BE2C (cell line): ENCODE data around the gene TUBB.
A peak's percentile ranks its signal among the peaks of the same experiment; 100 is the strongest.

Experiments
- DNase-seq: peaks from one replicate; pipeline ENCODE4 v3.0.0-alpha.2; 2020
- H3K27me3 ChIP-seq: fragments of 250-450 bp; sonication (Bioruptor Pico); 2 replicates; pipeline ENCODE4 v1.5.1; 2020; ENCODE audit warnings: mild to moderate bottlenecking
- H3K36me3 ChIP-seq: fragments of 250-450 bp; sonication (Bioruptor Pico); 2 replicates; pipeline ENCODE4 v1.5.1; 2020; ENCODE audit warnings: mild to moderate bottlenecking
- H3K4me1 ChIP-seq: fragments of 250-450 bp; sonication (Bioruptor Pico); 2 replicates; pipeline ENCODE4 v1.5.1; 2020
- H3K4me3 ChIP-seq: 2 replicates; pipeline ENCODE4 v1.5.1; 2011; ENCODE audit warnings: low read depth, low read length
- H3K9me3 ChIP-seq: fragments of 250-450 bp; sonication (Bioruptor Pico); 2 replicates; pipeline ENCODE4 v1.5.1; 2020
- TF ChIP-seq, protein P1 (sequence below): IDR thresholded peaks from 2 replicates; pipeline ENCODE4 v1.5.1; 2012; ENCODE audit warnings: mild to moderate bottlenecking, low read depth, low read length

The TUBB gene

DNA sequence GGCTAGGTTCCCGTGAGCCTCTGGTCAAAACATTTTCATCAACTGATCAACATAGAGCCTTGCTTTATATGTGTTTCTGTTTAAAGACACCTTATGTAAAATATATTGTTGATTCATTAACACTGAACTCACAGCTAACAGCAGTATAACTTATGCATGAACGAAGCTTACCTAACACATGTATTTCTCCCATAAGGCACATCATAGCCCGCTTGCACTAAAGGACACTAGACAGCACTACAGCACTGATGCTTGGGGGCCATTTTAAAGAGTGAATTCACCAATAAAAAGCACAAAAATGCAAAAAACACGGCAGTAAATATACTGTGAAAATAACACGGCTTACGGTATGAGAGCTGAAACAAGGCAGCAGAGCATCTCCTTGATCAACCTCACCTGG lies 18.4 kb downstream of the TUBB start:
- H3K27me3 ChIP-seq: no peaks in the 10 kb centered on the region
- no peak for DNase-seq
- no peak overlapping the region for H3K4me3 ChIP-seq
- TF ChIP-seq, protein P1, sequence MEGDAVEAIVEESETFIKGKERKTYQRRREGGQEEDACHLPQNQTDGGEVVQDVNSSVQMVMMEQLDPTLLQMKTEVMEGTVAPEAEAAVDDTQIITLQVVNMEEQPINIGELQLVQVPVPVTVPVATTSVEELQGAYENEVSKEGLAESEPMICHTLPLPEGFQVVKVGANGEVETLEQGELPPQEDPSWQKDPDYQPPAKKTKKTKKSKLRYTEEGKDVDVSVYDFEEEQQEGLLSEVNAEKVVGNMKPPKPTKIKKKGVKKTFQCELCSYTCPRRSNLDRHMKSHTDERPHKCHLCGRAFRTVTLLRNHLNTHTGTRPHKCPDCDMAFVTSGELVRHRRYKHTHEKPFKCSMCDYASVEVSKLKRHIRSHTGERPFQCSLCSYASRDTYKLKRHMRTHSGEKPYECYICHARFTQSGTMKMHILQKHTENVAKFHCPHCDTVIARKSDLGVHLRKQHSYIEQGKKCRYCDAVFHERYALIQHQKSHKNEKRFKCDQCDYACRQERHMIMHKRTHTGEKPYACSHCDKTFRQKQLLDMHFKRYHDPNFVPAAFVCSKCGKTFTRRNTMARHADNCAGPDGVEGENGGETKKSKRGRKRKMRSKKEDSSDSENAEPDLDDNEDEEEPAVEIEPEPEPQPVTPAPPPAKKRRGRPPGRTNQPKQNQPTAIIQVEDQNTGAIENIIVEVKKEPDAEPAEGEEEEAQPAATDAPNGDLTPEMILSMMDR: no peak
- H3K9me3 ChIP-seq: no peaks in the 10 kb centered on the region
- peaks cover 5% of the 10 kb centered on the region; the same call in 1 of the 2 replicates for H3K4me1 ChIP-seq
- peaks cover 47% of the 10 kb centered on the region for H3K36me3 ChIP-seq

DNA sequence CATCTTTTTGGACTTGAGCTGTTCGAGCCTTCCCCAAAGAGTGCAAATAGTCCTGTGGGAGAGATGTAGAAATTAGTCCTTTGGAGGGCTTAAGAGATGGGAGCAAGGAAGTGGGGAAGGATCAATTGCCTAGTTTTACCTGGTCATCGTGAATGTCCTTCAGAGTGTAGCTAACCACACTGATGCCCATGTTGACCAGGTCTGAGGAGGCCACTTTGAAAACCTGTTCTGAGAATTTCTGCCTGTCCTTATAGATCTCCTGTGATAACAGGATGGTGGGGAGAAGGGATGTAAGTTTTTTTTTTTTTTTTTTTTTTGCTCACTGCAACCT lies 20.4 kb downstream of the TUBB start:
- no peak overlapping the region for H3K4me3 ChIP-seq
- peaks cover 5% of the 10 kb centered on the region; the same call in 1 of the 2 replicates for H3K4me1 ChIP-seq
- no peaks in the 10 kb centered on the region for H3K9me3 ChIP-seq
- no peak for DNase-seq
- TF ChIP-seq, protein P1: no peak
- peaks cover 40% of the 10 kb centered on the region for H3K36me3 ChIP-seq
- no peaks in the 10 kb centered on the region for H3K27me3 ChIP-seq

DNA sequence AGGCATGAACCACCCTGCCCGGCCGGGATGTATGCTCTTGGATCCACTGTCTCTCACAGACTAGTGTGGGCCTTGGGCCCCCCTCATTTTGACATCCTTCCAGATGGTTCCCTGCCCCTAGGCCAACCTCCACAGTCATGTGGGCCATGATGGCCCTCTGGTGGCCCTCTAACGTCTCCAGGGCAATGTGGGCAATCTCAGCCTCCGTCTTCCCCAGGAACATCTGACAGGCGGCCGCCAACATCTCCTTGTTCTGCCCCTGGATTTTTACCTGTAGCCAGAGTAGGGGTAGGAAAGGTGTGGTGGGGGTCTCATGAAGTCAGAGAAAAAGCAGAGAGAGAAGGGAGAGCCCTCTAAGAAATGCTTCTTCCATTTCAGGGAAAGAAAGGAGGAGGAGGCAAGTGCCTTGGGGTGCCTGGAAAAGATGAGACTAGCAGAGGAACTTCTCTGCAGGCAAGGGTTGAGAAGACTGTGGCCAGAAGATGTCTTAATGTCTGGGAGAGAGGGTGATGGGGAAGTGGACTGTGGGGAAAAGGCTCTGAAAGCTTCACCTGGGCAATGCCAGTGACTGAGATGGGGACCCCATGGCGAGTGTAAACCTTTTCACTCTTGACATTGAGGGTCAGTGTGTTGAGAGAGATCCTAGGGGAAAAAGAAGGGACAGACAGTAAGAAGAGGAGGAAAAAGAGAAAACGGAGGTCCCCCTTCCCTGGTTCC lies 21.1 kb downstream of the TUBB start:
- Histone ChIP-seq H3K4me1 (peaks cover 5% of the 10 kb centered on the region; the same call in 1 of the 2 replicates), H3K27me3 (no peaks in the 10 kb centered on the region), H3K4me3 (peak overlapping the region; percentile 93), H3K36me3 (peaks cover 38% of the 10 kb centered on the region), H3K9me3 (no peaks in the 10 kb centered on the region)
- no peak for DNase-seq
- TF ChIP-seq, protein P1: no peak

DNA sequence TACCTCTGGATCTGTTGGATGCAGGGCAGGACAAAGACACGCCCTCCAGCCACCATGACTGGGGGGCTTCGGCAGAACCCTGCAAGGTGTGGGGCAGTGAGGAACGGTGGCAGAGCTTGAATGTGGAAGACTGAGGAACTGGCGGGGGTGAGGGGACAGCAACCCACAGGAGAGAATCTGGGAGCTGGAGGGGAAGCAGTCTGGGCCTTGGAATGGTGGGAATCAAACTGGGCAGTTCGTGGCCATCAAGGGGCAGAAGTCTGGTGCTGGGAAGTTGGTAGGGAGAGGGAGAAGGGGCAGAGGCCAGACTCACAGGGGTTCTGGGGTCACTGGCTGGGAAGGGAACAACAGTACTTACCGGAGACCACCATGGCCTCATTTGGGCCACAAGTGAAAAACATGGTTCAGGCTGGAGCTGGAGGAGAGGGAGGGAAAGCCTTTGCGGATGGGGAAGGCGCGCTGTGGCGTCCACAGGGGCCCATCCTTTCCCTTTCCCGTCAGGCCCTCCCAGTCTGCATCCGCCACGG lies 21.7 kb downstream of the TUBB start:
- Histone ChIP-seq H3K36me3 (peaks cover 36% of the 10 kb centered on the region), H3K27me3 (no peaks in the 10 kb centered on the region), H3K4me1 (peaks cover 5% of the 10 kb centered on the region; the same call in 1 of the 2 replicates), H3K4me3 (peak overlapping the region; percentile 93), H3K9me3 (no peaks in the 10 kb centered on the region)
- DNase-seq: no peak
- TF ChIP-seq, protein P1: no peak

DNA sequence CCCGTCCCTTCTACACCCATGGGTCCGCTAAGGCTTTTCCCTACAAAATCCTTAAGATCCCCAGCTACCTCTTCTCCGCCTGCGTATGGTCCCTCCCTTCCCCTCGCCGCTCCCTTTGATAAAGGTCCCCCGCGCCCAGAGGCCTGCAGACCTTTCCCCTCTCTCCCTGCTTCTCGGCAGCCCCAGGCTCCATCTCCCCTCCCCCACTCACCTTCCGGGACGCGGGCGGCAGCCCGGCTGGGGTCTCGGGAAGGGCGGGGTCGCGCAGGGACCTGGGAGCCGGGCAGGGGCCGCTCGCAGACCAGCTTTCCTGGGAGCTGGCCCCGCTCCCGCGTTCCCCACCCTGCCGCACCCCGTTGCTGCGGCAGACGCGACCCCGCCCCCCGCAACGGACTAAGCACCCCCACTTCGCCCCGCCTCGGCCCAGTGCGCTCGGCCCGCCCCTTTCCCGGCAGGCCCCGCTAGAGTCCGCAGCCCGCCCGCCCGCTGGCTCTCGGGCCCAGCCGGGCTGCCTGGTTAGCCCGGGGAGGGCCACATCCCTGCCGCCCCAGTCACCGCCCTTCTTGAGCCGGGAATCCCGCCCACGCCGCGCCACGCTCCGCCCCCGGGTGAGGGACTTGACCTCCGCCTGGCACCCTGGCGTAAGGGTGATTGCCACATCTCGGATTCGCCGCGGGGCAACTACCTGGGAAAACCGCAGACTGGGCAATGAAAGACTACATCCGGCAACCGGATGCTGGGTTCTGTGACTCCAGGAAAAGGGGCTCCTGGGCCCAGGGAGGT lies 22.4 kb downstream of the TUBB start, which contains the start of gene FLOT1:
Gene FLOT1 (minus strand): TSS at position 372 of the 783 bp plus-strand sequence. CDS start 498 bp downstream, outside the sequence.
- H3K36me3 ChIP-seq: peaks cover 32% of the 10 kb centered on the region
- TF ChIP-seq, protein P1: no peak
- peak within 1 kb of the TSS; percentile 93 for H3K4me3 ChIP-seq
- DNase-seq: peak; percentile 95
- H3K27me3 ChIP-seq: no peaks in the 10 kb centered on the region
- H3K9me3 ChIP-seq: no peaks in the 10 kb centered on the region
- peaks cover 5% of the 10 kb centered on the region; the same call in 1 of the 2 replicates for H3K4me1 ChIP-seq
